ENCODE data around the gene MBNL2. TPM values are rescaled to one million over a fixed set of nuclear protein-coding genes. Genes with fewer than 3 reads are reported as not detected.

MBNL2 gene
- total RNA-seq, 1 donor from 2014 or later, result 80.0 TPM

GRCh38 chr13:97295283-97296182 is 73.4 kb downstream of the MBNL2 start:
- no peak for DNase-seq (ENCODE audit: low spot score)

DNA sequence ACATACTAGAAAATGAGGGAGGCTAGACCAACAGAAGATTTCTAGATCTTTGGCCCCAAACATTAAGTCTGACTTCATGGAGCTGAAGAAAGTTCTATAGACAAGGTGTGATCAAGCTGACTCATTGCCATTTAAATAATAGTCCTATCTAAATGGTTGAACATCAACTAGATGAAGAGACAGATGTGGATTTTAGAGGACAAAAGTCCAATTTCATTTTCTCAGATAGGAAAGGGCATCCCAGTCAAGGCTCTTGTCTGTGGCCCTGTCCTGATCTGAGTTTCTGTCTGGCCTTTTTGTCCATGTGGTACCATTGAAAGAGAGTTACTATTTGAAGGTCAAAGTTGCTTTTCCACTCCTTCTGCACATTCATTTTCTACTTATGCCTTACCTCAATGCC is 74.6 kb downstream of the MBNL2 start:
- DNase-seq (ENCODE audit: low spot score), result no peak

DNA sequence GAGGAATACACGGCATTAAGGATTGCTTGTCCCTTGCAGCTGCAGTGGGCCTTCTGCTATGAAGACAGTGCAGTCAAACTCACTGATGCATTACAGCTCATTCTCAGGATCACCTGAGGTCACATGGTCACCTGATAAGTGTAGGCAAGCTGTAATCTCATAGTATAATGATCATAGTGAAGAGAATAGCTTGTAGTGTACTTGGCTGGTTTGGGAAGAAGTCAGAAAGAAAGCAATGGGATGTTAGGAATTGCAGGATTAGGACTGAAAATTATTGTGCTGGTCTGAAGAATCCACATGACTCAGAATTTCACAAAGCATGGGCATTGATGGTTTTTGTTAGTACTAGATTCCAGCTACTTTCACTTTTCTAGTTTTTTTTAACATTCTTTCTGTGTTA is 76.7 kb downstream of the MBNL2 start:
- no peak for DNase-seq (ENCODE audit: low spot score)

DNA sequence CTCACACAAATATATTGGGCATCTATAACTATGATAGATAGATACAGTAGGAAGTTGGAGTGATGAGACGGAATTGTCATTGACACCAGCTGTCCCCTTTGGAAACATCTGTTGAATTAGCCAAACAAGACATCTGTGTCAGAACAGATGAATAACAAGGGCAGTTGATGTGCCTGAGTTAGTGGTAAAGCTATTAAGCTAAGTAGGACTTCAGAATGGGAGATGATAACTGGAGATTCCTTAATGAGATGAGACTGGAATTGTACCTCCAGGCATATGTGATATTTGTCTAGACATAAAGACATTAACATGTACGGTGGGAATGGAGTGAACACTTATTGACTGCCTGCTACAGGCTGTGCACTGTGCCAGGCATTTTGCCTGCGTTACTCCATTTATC is 78.7 kb downstream of the MBNL2 start:
- DNase-seq (ENCODE audit: low spot score), result no peak

- no peak for DNase-seq (ENCODE audit: low spot score)
Observed at GRCh38 chr13:97301382-97302095, 79.4 kb downstream of the MBNL2 start.

DNA sequence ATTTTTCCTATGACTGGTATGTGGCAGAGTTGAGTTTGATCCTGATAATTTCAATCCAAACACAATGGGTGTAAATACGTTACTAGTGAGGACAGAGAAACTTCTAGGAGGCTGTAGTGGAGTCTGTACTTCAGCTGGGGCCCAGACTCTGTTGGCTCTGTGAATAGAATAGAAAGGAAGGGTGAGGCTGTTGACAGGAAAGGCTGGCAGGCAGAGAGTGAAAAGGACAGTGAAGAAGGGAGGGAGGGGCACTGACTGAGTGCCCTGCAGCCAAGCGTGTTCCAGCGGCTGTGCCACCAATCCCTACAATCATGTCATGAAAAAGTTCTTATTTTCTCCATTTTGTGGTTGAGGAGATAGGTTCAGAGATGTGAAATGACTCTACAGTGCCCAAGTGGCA is 80.5 kb downstream of the MBNL2 start:
- DNase-seq (ENCODE audit: low spot score), result no peak

- DNase-seq (ENCODE audit: low spot score), result no peak
Observed at GRCh38 chr13:97306106-97306505, 84.0 kb downstream of the MBNL2 start.

DNA sequence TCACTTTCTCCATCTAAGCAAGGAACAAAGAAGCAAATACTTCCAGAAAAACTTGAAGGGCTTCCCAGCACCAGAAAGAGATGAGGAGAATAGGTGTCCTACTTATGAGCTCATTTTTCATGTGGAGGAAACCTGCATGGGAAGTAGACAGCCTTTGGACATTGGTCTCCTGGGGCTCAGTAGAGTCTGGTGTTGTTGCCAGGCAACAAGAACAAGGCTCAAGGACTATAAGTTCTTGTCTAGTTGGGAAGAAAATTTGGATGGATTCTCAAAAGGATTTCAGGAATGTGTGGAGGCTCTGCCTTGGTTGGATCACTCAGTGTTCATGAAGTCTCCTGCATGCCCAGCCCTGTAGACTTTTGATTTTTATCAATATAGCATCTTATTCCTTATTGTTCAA is 84.5 kb downstream of the MBNL2 start:
- no peak for DNase-seq (ENCODE audit: low spot score)

DNA sequence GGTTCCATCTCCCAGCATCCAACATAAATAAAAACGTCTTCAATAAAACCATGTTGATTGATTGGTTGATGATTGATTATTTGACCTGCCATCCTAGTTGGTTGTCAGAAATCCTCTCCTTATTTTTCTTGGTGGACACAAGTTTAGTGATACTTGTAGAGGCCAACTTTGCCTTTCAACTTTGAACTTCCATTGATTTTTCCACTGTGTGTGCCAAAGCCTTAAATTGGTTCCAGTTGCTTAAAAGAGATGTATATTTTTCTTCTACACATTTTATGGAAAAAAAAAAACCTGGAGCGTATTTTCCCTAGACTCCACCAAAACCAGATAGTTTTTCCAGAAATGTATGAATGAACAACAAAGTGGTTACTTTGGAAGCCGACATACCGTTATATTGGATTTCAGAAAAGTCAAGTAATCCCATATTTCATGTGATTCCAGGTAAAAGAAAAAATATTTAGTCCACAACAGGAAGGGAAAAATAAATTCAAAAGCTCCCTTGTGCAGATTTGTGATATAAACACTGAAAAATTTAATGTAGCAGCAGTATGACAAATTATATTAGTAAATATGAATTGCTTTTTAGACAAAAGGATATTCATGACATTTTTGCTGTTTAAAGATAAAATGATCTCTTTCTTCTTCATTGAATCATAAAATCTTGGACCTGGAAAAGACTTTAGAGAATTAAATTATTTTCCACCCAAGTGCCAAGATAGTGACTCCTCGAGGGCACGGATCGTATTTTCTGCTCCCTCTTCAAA is 85.2 kb downstream of the MBNL2 start:
- no peak for DNase-seq (ENCODE audit: low spot score)

GRCh38 chr13:97307882-97308624 is 85.9 kb downstream of the MBNL2 start:
- DNase-seq (ENCODE audit: low spot score), result no peak

GRCh38 chr13:97308735-97309429 is 86.7 kb downstream of the MBNL2 start:
- DNase-seq (ENCODE audit: low spot score), result no peak

GRCh38 chr13:97310809-97311436 is 88.8 kb downstream of the MBNL2 start:
- no peak for DNase-seq (ENCODE audit: low spot score)

DNA sequence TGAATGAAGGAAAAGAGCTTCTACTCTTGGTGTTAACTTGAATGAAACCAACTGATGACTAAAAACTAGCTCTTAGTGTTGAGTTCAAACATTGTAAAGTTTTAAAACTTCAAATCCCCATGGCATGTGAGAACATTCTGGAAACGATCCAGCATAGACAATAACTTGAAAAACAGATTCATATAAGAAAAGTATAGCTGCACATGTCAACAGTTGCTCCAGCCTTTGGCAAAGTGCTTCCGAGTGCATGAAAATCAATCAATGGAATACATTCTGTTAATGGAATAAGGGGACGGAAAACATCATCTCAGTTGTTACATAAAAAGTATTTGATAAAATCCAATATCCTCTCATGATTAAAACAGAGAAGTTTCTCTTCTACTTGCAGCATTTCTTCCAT is 89.8 kb downstream of the MBNL2 start:
- DNase-seq (ENCODE audit: low spot score), result no peak

- no peak for DNase-seq (ENCODE audit: low spot score)
Observed at GRCh38 chr13:97313551-97314260, 91.6 kb downstream of the MBNL2 start.

- DNase-seq (ENCODE audit: low spot score), result no peak
Observed at GRCh38 chr13:97316390-97316789, 94.3 kb downstream of the MBNL2 start.

DNA sequence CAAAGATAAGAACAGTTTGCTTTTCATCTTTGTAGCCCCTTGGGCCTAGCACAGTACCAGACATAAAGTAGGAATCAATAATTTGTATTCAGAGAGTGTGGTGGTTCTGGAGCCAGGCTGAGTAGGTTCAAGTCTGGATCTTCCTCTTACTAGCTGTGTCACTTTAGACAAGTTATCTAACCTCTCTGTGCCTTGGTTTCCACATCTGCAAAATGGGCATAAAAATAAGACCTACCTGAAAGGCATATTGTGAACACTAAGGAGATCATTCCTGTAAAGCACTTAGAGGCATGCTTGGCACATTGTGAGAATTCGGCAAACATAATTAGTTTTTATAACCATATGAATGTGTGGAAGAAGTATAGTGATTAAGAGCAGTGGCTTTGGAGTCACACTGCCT is 95.8 kb downstream of the MBNL2 start:
- DNase-seq (ENCODE audit: low spot score), result no peak

DNA sequence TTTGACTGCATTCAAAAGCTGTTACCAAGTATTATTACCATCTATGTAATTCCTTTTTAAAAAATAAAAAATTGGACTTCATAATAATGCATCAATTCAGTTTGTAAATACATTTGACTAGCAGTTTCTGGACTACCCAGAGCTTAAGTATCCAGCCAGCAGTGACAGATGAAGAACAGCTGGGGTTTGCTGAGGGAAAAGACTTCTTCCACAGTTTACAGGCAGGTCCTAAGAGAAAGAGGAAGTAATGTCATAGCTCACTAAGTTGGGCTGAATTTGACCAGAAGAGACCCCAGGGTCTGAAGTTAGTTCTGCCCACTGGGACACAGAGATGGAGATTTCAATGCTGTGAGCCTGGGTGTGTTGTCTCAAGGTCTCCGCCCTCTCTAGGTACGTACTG is 96.4 kb downstream of the MBNL2 start:
- no peak for DNase-seq (ENCODE audit: low spot score)

- DNase-seq (ENCODE audit: low spot score), result no peak
Observed at GRCh38 chr13:97319113-97319720, 97.1 kb downstream of the MBNL2 start.

GRCh38 chr13:97321101-97321500 is 99.0 kb downstream of the MBNL2 start:
- no peak for DNase-seq (ENCODE audit: low spot score)
